ENCODE results near the gene MAPKAP1.
A peak's percentile ranks its signal among the peaks of the same experiment; 100 is the strongest.

The MAPKAP1 gene

GRCh38 chr9:125564631-125565030, 142.4 kb downstream of the MAPKAP1 start:
- H3K27ac ChIP-seq: no peak overlapping the region
- no peak for DNase-seq
- no peak for TF ChIP-seq CTCF (IDR thresholded peaks at IDR 0.05; ENCODE audit: low read depth, low read length, missing control alignments)
- H3K4me3 ChIP-seq (ENCODE audit: low read depth, low read length): no peak overlapping the region
- in situ Hi-C loops (cut with HindIII; ENCODE audit: low pct_ligation_motif_present, low sequenced_read_pairs): no loop called here
- H3K36me3 ChIP-seq (replicated peaks): no peaks in the 10 kb centered on the region
- no peaks in the 10 kb centered on the region for H3K27me3 ChIP-seq (replicated peaks)

GRCh38 chr9:125561509-125562148, 145.4 kb downstream of the MAPKAP1 start:
- TF ChIP-seq CTCF (IDR thresholded peaks at IDR 0.05; ENCODE audit: low read depth, low read length, missing control alignments): no peak

GRCh38 chr9:125559894-125560293, 147.1 kb downstream of the MAPKAP1 start:
- no peak overlapping the region for H3K4me3 ChIP-seq (ENCODE audit: low read depth, low read length)
- in situ Hi-C loops (cut with HindIII; ENCODE audit: low pct_ligation_motif_present, low sequenced_read_pairs): no loop called here
- no peak overlapping the region for H3K27ac ChIP-seq
- H3K36me3 ChIP-seq (replicated peaks): no peaks in the 10 kb centered on the region
- no peak for TF ChIP-seq CTCF (IDR thresholded peaks at IDR 0.05; ENCODE audit: low read depth, low read length, missing control alignments)
- no peak for DNase-seq
- H3K27me3 ChIP-seq (replicated peaks): no peaks in the 10 kb centered on the region

More at GRCh38 chr9:125561509-125562148, 145.4 kb downstream of the MAPKAP1 start:
- Histone ChIP-seq H3K4me3 (ENCODE audit: low read depth, low read length) (no peak overlapping the region), H3K36me3 (replicated peaks) (no peaks in the 10 kb centered on the region), H3K27ac (no peak overlapping the region), H3K27me3 (replicated peaks) (no peaks in the 10 kb centered on the region)
- DNase-seq: no peak
- in situ Hi-C loops (cut with HindIII; ENCODE audit: low pct_ligation_motif_present, low sequenced_read_pairs): no loop called here

GRCh38 chr9:125559194-125559593, 147.8 kb downstream of the MAPKAP1 start:
- Histone ChIP-seq H3K27me3 (replicated peaks) (no peaks in the 10 kb centered on the region), H3K27ac (no peak overlapping the region), H3K36me3 (replicated peaks) (no peaks in the 10 kb centered on the region), H3K4me3 (ENCODE audit: low read depth, low read length) (no peak overlapping the region)
- in situ Hi-C loops (cut with HindIII; ENCODE audit: low pct_ligation_motif_present, low sequenced_read_pairs): no loop called here
- no peak for DNase-seq
- no peak for TF ChIP-seq CTCF (IDR thresholded peaks at IDR 0.05; ENCODE audit: low read depth, low read length, missing control alignments)

GRCh38 chr9:125558453-125559092, 148.4 kb downstream of the MAPKAP1 start:
- H3K27ac ChIP-seq: no peak overlapping the region
- no peaks in the 10 kb centered on the region for H3K36me3 ChIP-seq (replicated peaks)

More at GRCh38 chr9:125558453-125559092, 148.4 kb downstream of the MAPKAP1 start:
- Histone ChIP-seq H3K4me3 (ENCODE audit: low read depth, low read length) (no peak overlapping the region), H3K27me3 (replicated peaks) (no peaks in the 10 kb centered on the region)
- TF ChIP-seq CTCF (IDR thresholded peaks at IDR 0.05; ENCODE audit: low read depth, low read length, missing control alignments): peak; percentile 89
- in situ Hi-C loops (cut with HindIII; ENCODE audit: low pct_ligation_motif_present, low sequenced_read_pairs): no loop called here
- DNase-seq: peak; percentile 77
